Measurements from ENCODE around the gene MORN1.

The MORN1 gene

GRCh38 chr1:2372551-2373490 is 18.5 kb downstream of the MORN1 start:
- no peak for DNase-seq

GRCh38 chr1:2368053-2368744 is 23.2 kb downstream of the MORN1 start:
- no peak for DNase-seq

GRCh38 chr1:2363847-2364513 is 27.4 kb downstream of the MORN1 start:
- DNase-seq: no peak

GRCh38 chr1:2360588-2361364 is 30.6 kb downstream of the MORN1 start:
- DNase-seq: no peak

GRCh38 chr1:2358651-2359640 is 32.4 kb downstream of the MORN1 start:
- no peak for DNase-seq

GRCh38 chr1:2358072-2358471 is 33.3 kb downstream of the MORN1 start:
- DNase-seq: no peak

GRCh38 chr1:2356911-2357845 is 34.2 kb downstream of the MORN1 start:
- no peak for DNase-seq

- DNase-seq: no peak
Observed at GRCh38 chr1:2356401-2356800, 35.0 kb downstream of the MORN1 start.

- DNase-seq: no peak
Observed at GRCh38 chr1:2355373-2356261, 35.7 kb downstream of the MORN1 start.

GRCh38 chr1:2354511-2355372 is 36.6 kb downstream of the MORN1 start:
- DNase-seq: no peak

GRCh38 chr1:2353551-2354438 is 37.6 kb downstream of the MORN1 start:
- no peak for DNase-seq

GRCh38 chr1:2352897-2353550 is 38.3 kb downstream of the MORN1 start:
- DNase-seq: no peak

GRCh38 chr1:2352341-2352896 is 38.9 kb downstream of the MORN1 start:
- no peak for DNase-seq

- no peak for DNase-seq
Observed at GRCh38 chr1:2351723-2352122, 39.6 kb downstream of the MORN1 start.

- DNase-seq: no peak
Observed at GRCh38 chr1:2350911-2351655, 40.3 kb downstream of the MORN1 start.

- DNase-seq: no peak
Observed at GRCh38 chr1:2350501-2350900, 40.9 kb downstream of the MORN1 start.

All from SHP77 treated with DMSO at 0.1 percent for 48 hours (cell line).